HepG2 (cell line): ENCODE data around the gene ZNF821. TPM values are rescaled to one million over a fixed set of nuclear protein-coding genes. Genes with fewer than 3 reads are reported as not detected.

Source experiments
- ATAC-seq: fragments of 200-7000 bp; cut with Tn5 transposase; 3 replicates; pipeline ENCODE4 v1.9.1; 2020; ENCODE audit warnings: mild to moderate bottlenecking, moderate library complexity
- BruUV-seq: library from RNA; stranded (reverse); fragments of 400-500 nt; replicated peaks from 2 replicates; lab custom pipeline; 2021; lab: Mats Ljungman, UMichigan
- CTCF ChIA-PET: fragments of 300-600 bp; formaldehyde crosslinking; extraction: SDS; loops from one replicate; lab custom pipeline; 2021; ENCODE audit warnings: low total read pairs, inconsistent platforms, low intra/inter-chr PET ratio; lab: Yijun Ruan, JAX
- POLR2A ChIA-PET: fragments of 350-600 bp; sonication (Branson Sonifier 250); formaldehyde crosslinking; loops from one replicate; lab custom pipeline; 2020; ENCODE audit warnings: antibody characterized with exemption, inconsistent platforms; lab: Yijun Ruan, JAX
- DNase-seq: peaks from one replicate; pipeline ENCODE4 v3.0.0-alpha.2; 2015; ENCODE audit warnings: low spot score
- FAIRE-seq: peaks from 3 replicates; lab custom pipeline; 2011; peaks lifted over from hg19 to GRCh38; lab: Jason Lieb, UNC
- H2AFZ ChIP-seq: one replicate; pipeline ENCODE4 v1.6.1; 2011; ENCODE audit warnings: low read length, inconsistent platforms
- H3K27ac ChIP-seq: fragments of 300-600 bp; 3 replicates; pipeline ENCODE4 v1.8.0; 2011; ENCODE audit warnings: mixed run types, mild to moderate bottlenecking, mixed read lengths, low read length, inconsistent platforms; ENCODE audit not compliant: insufficient read depth; ENCODE audit errors: extremely low read length
- H3K27me3 ChIP-seq, 2 experiments: fragments of 200-600 bp in 1 of 2; 2 replicates in 1 of 2; 3 replicates in 1 of 2; pipeline versions ENCODE4 v1.6.0 to v1.8.0; 2011; ENCODE audit warnings: low read length in 2 of 2, mild to moderate bottlenecking in 2 of 2, moderate library complexity in 2 of 2, inconsistent platforms in 1 of 2; ENCODE audit not compliant: insufficient read depth in 2 of 2, control insufficient read depth in 1 of 2
- H3K36me3 ChIP-seq, 2 experiments: fragments of 200-600 bp in 1 of 2; replicated peaks in 1 of 2; 2 replicates in 1 of 2; 3 replicates in 1 of 2; pipeline versions ENCODE4 v1.5.1 to v1.8.0; 2011; ENCODE audit warnings: low read length in 2 of 2, inconsistent platforms in 1 of 2; ENCODE audit not compliant: insufficient read depth in 2 of 2, control insufficient read depth in 1 of 2
- H3K4me1 ChIP-seq: 2 replicates; pipeline ENCODE4 v1.5.1; 2012; ENCODE audit warnings: low read length, inconsistent platforms; ENCODE audit not compliant: insufficient read depth
- H3K4me2 ChIP-seq: 2 replicates; pipeline ENCODE4 v1.6.0; 2011; ENCODE audit warnings: low read depth, low read length, inconsistent platforms
- H3K4me3 ChIP-seq, 3 experiments: fragments of 200-600 bp in 1 of 3; sonication (generic), shearing (Covaris generic) in 1 of 3; replicated peaks in 1 of 3; 2 replicates each; pipeline ENCODE4 v1.5.1; 2011 to 2016; ENCODE audit warnings: low read length in 3 of 3, inconsistent platforms in 2 of 3, low read depth in 2 of 3, mild to moderate bottlenecking in 2 of 3, control low read depth in 1 of 3, mixed read lengths in 1 of 3; ENCODE audit not compliant: insufficient read depth in 1 of 3
- H3K79me2 ChIP-seq: one replicate; pipeline ENCODE4 v1.6.1; 2011; ENCODE audit warnings: low read length, inconsistent platforms; ENCODE audit not compliant: insufficient read depth
- H3K9ac ChIP-seq: 2 replicates; pipeline ENCODE4 v1.6.0; 2011; ENCODE audit warnings: mild to moderate bottlenecking, low read depth, low read length, inconsistent platforms; ENCODE audit not compliant: insufficient read depth
- H3K9me3 ChIP-seq: 2 replicates; pipeline ENCODE4 v1.5.1; 2012; ENCODE audit warnings: mild to moderate bottlenecking, low read length
- H4K20me1 ChIP-seq: 2 replicates; pipeline ENCODE4 v1.6.0; 2011; ENCODE audit warnings: inconsistent platforms, mild to moderate bottlenecking, low read length, moderate library complexity; ENCODE audit not compliant: insufficient read depth
- CHD4 ChIP-seq: fragments of 200-600 bp; sonication (generic); IDR thresholded peaks from 2 replicates; pipeline ENCODE4 v1.7.0; 2017; ENCODE audit warnings: mild to moderate bottlenecking, low read length, borderline replicate concordance
- GTF2F1 ChIP-seq: fragments of 150-350 bp; IDR thresholded peaks from 2 replicates; pipeline ENCODE4 v1.6.1; 2014; ENCODE audit warnings: low read length
- GZF1 ChIP-seq: sonication (generic); formaldehyde crosslinking; IDR thresholded peaks from 2 replicates; pipeline ENCODE4 v1.5.1; 2020; ENCODE audit warnings: mild to moderate bottlenecking, missing genetic modification reagents
- KDM2A ChIP-seq: sonication (generic); formaldehyde crosslinking; IDR thresholded peaks from 2 replicates; pipeline ENCODE4 v1.4.0; 2020; ENCODE audit warnings: low read depth, missing genetic modification reagents, borderline replicate concordance
- KDM5A ChIP-seq: fragments of 200-600 bp; sonication (generic); IDR thresholded peaks from 2 replicates; pipeline ENCODE4 v1.7.0; 2018; ENCODE audit warnings: antibody characterized with exemption, mild to moderate bottlenecking, low read length, borderline replicate concordance
- MATR3 ChIP-seq: sonication (generic); formaldehyde crosslinking; IDR thresholded peaks from 2 replicates; pipeline ENCODE4 v1.4.0; 2020; ENCODE audit warnings: missing genetic modification reagents
- NR3C1 ChIP-seq: sonication (generic); formaldehyde crosslinking; IDR thresholded peaks from 2 replicates; pipeline ENCODE4 v1.4.0; 2020; ENCODE audit warnings: missing genetic modification reagents
- ZFP36L1 ChIP-seq: sonication (generic); formaldehyde crosslinking; IDR thresholded peaks from 2 replicates; pipeline ENCODE4 v1.8.0; 2022; ENCODE audit warnings: mild to moderate bottlenecking, missing genetic modification reagents, moderate library complexity
- ZNF280B ChIP-seq: sonication (generic); formaldehyde crosslinking; IDR thresholded peaks from 2 replicates; pipeline ENCODE4 v1.5.0; 2020; ENCODE audit warnings: missing genetic modification reagents, mild to moderate bottlenecking, borderline replicate concordance
- ZNF354B ChIP-seq: sonication (generic); formaldehyde crosslinking; IDR thresholded peaks from 2 replicates; pipeline ENCODE4 v1.8.0; 2022; ENCODE audit warnings: mild to moderate bottlenecking, missing genetic modification reagents
- ZNF484 ChIP-seq: sonication (generic); formaldehyde crosslinking; IDR thresholded peaks from 2 replicates; pipeline ENCODE4 v1.5.1; 2020; ENCODE audit warnings: mild to moderate bottlenecking, low read depth, missing genetic modification reagents, borderline replicate concordance
- ZNF879 ChIP-seq: sonication (generic); formaldehyde crosslinking; IDR thresholded peaks from 2 replicates; pipeline ENCODE4 v1.8.1; 2023; ENCODE audit warnings: missing genetic modification reagents
- WGBS: methylation state at CpG from one replicate; pipeline ENCODE4 v1.1.6; 2017; ENCODE audit warnings: low lambda C conversion rate; 5-methylcytosine and 5-hydroxymethylcytosine counted together
- in situ Hi-C: cut with HindIII; loops from 2 replicates; pipeline ENCODE4 v1.10.0; 2017; ENCODE audit warnings: low pct_unique_long_range_greater_than_20kb; ENCODE audit not compliant: extremely low pct_ligation_motif_present
- intact Hi-C: fragments of 100-400 bp; cut with micrococcal nuclease; formaldehyde crosslinking; loops from one replicate; pipeline ENCODE4 v1.10.0; 2022; ENCODE audit not compliant: unreplicated experiment
- polyA plus RNA-seq, 8 experiments: library from polyadenylated mRNA; depleted of rRNA in 3 of 8; stranded (reverse) in 7 of 8; unstranded in 1 of 8; fragments of >200 nt; fragmentation: Illumina TruSeq in 4 of 8; extraction: Trizol in 4 of 8; gene quantifications; 2 replicates each; pipeline versions ENCODE4 v1.2.1 to v1.2.3, GENCODE V29; 2011 to 2016; ENCODE audit warnings: low read depth in 4 of 8, missing spikeins in 1 of 8, mixed read lengths in 1 of 8; ENCODE audit not compliant: insufficient read depth in 1 of 8
- total RNA-seq, 5 experiments: library from RNA; depleted of rRNA; stranded (reverse); fragments of >200 nt; fragmentation: Illumina TruSeq; extraction: Trizol; gene quantifications; 2 replicates each; pipeline ENCODE4 v1.2.3, GENCODE V29; 2016; ENCODE audit warnings: low read depth in 1 of 5
- TF ChIP-seq, protein P1 (sequence below): sonication (generic); formaldehyde crosslinking; IDR thresholded peaks from 2 replicates; pipeline ENCODE4 v1.5.0; 2020; ENCODE audit warnings: missing genetic modification reagents
- TF ChIP-seq, protein P2 (sequence below): sonication (generic); formaldehyde crosslinking; IDR thresholded peaks from 2 replicates; pipeline ENCODE4 v1.4.0; 2020; ENCODE audit warnings: missing genetic modification reagents

The ZNF821 gene
- total and polyA plus RNA-seq, 2 of the 13 experiments (the other 11 are each of a cell fraction or from before 2014, with no cell fraction given): 7.0 to 9.1 TPM

GRCh38 chr16:71847096-71847495, 36.9 kb downstream of the ZNF821 start:
- DNase-seq (no peak), ATAC-seq (no peak), FAIRE-seq (no peak)
- Histone ChIP-seq H3K27me3 (no peaks in the 10 kb centered on the region; a peak in 1 of 5 replicates), H3K4me2 (peak overlapping the region; percentile 91), H3K4me3 (peak overlapping the region; percentile 78 to 99 (median 97)), H3K36me3 (peaks cover 27 to 30% of the 10 kb centered on the region in 2 experiments), H3K9me3 (no peaks in the 10 kb centered on the region), H4K20me1 (0 out of 2 replicates have a peak, but pooled peaks cover 4% of the 10 kb centered on the region), H3K9ac (peak overlapping the region; percentile 92), H3K79me2 (peaks cover 22% of the 10 kb centered on the region), H2AFZ (no peak overlapping the region), H3K4me1 (peaks cover 27% of the 10 kb centered on the region), H3K27ac (peak overlapping the region; percentile 52)
- ChIA-PET CTCF (no interaction called here), POLR2A (interaction anchor here (1.4 kb wide), 1 partner anchor 38 kb away, joined by 5 read pairs; the partner anchor contains the start of gene AP1G1)
- 53% methylated on average over 3 of the region's 3 CpGs for WGBS
- no peak for TF ChIP-seq NR3C1 (CRISPR knock-in tag)
- no peak for TF ChIP-seq MATR3 (CRISPR knock-in tag)
- TF ChIP-seq CHD4: no peak
- TF ChIP-seq, protein P1, sequence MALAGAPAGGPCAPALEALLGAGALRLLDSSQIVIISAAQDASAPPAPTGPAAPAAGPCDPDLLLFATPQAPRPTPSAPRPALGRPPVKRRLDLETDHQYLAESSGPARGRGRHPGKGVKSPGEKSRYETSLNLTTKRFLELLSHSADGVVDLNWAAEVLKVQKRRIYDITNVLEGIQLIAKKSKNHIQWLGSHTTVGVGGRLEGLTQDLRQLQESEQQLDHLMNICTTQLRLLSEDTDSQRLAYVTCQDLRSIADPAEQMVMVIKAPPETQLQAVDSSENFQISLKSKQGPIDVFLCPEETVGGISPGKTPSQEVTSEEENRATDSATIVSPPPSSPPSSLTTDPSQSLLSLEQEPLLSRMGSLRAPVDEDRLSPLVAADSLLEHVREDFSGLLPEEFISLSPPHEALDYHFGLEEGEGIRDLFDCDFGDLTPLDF: peak; percentile 23; the same call in 1 of the 2 replicates
- TF ChIP-seq ZNF354B (CRISPR knock-in tag): no peak
- in situ Hi-C loops: no loop called here
- intact Hi-C loops: loop anchor here (5.0 kb wide), 1 partner anchor 40 kb away; the partner anchor contains the start of gene AP1G1
- no TSS peak for BruUV-seq

DNA sequence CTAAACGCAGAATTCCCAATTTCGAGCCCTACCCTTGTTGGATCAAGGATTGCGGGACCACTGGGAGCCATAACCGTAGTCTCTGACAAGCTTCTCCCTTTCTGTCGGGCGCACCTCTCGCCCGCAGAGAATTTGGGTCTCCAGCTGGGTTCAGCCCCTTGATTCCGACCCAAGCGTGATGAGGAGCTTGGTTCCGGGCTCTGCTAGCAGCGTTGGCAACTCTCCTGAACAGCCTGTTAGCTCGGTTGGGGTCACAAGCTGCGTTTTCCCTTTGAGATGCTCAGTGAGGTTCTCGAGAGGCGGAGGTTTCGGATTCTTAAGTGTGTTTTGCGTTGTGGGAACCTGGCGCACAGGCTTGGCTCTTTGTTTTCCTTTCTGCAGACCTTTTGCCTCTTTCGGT, 37.6 kb downstream of the ZNF821 start:
- peak overlapping the region; percentile 92 for H3K9ac ChIP-seq
- peaks cover 30% of the 10 kb centered on the region for H3K4me1 ChIP-seq
- H3K79me2 ChIP-seq: peaks cover 22% of the 10 kb centered on the region
- WGBS: 2% methylated on average over 15 of the region's 20 CpGs
- H4K20me1 ChIP-seq: 0 out of 2 replicates have a peak, but pooled peaks cover 4% of the 10 kb centered on the region
- POLR2A ChIA-PET: interaction anchor here (1.4 kb wide), 1 partner anchor 37 kb away, joined by 5 read pairs; the partner anchor contains the start of gene AP1G1
- intact Hi-C loops (loop anchor here (5.0 kb wide), 1 partner anchor 39 kb away; the partner anchor contains the start of gene AP1G1), in situ Hi-C loops (no loop called here)
- H3K27ac ChIP-seq: peak overlapping the region; percentile 52
- no peak overlapping the region for H2AFZ ChIP-seq
- H3K36me3 ChIP-seq: peaks cover 23 to 24% of the 10 kb centered on the region in 2 experiments
- peak; percentile 9 for ATAC-seq
- peak overlapping the region; percentile 78 to 99 (median 97) for H3K4me3 ChIP-seq
- no peaks in the 10 kb centered on the region; a peak in 1 of 5 replicates for H3K27me3 ChIP-seq
- no TSS peak for BruUV-seq
- FAIRE-seq: peak; percentile 8
- CTCF ChIA-PET: no interaction called here
- DNase-seq: no peak
- peak overlapping the region; percentile 91 for H3K4me2 ChIP-seq
- no peaks in the 10 kb centered on the region for H3K9me3 ChIP-seq
- 0 out of 2 replicates have a peak, but pooled peaks have one; percentile 9 for TF ChIP-seq ZNF280B (CRISPR knock-in tag)
- 0 out of 2 replicates have a peak, but pooled peaks have one; percentile 9 for TF ChIP-seq ZNF879
- 0 out of 2 replicates have a peak, but pooled peaks have one; percentile 51 for TF ChIP-seq GZF1 (CRISPR knock-in tag)
- peak; percentile 84; the same call in 1 of the 2 replicates for TF ChIP-seq KDM5A
- 0 out of 2 replicates have a peak, but pooled peaks have one; percentile 1 for TF ChIP-seq ZNF484 (CRISPR knock-in tag)
- peak; percentile 38; the same call in 1 of the 2 replicates for TF ChIP-seq ZFP36L1 (CRISPR knock-in tag)
- TF ChIP-seq, protein P2, sequence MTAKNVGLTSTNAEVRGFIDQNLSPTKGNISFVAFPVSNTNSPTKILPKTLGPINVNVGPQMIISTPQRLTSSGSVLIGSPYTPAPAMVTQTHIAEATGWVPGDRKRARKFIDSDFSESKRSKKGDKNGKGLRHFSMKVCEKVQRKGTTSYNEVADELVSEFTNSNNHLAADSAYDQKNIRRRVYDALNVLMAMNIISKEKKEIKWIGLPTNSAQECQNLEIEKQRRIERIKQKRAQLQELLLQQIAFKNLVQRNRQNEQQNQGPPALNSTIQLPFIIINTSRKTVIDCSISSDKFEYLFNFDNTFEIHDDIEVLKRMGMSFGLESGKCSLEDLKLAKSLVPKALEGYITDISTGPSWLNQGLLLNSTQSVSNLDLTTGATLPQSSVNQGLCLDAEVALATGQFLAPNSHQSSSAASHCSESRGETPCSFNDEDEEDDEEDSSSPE: no peak
- TF ChIP-seq KDM2A (CRISPR knock-in tag): peak; percentile 10; the same call in 1 of the 2 replicates
- no peak for TF ChIP-seq GTF2F1
